ENCODE measurements around the gene HGFAC. TPM values are rescaled to one million over a fixed set of nuclear protein-coding genes. Genes with fewer than 3 reads are reported as not detected.

Gene HGFAC
- total RNA-seq, 1 experiment from 2014 or later: 0.37 TPM

DNA sequence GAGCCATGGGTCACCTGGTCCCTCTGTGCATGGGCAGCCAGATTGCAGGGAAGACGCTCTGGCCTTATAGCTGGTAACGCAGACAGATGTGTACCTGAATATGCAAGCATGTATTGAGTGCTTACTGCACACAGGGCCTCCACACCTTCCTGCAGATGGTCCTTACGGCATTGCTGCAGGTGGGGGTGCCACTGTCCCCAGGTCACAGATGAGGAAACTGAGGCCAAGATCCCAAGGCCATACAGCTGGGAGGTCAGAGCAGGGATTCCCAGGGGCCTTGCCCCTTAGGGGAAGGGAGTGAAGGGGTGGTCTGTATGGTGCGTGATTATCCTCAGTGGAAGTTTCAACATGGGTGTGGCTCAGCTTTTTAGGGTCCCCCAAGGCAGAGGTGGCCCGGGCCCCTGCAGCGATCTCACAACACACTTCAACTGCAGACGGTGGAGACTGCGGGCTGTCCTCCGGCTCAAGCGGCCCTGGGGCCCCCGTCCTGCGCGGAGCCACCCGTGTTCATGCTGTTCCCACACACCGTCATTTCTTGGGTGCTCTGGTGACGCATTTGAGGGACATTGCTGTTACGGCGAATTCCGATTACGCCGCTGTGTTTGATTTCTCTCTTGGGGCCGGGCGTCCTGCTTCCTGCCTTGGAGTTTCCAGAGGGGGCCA lies 29.5 kb downstream of the HGFAC start:
- Histone ChIP-seq H3K4ac (ENCODE audit: low read depth, low read length) (no peak overlapping the region), H2BK5ac (ENCODE audit: insufficient read length, low read length) (no peak overlapping the region), H4K8ac (replicated peaks; ENCODE audit: insufficient read length, low read depth, low read length) (no peak overlapping the region), H3K27ac (ENCODE audit: insufficient read length, low read depth, low read length) (no peak overlapping the region), H2AFZ (ENCODE audit: low read length) (no peak overlapping the region), H2AK5ac (ENCODE audit: insufficient read length, low read length) (no peak overlapping the region), H3K9me3 (ENCODE audit: control insufficient read depth, low read depth, low read length) (no peaks in the 10 kb centered on the region), H2BK120ac (ENCODE audit: low read depth, low read length, poor library complexity, severe bottlenecking) (no peak overlapping the region), H3K23ac (ENCODE audit: insufficient read length, low read depth, low read length) (no peak overlapping the region), H3K9ac (ENCODE audit: extremely low read depth, insufficient read length, low read length) (no peak overlapping the region), H2BK20ac (ENCODE audit: low read depth, low read length, poor library complexity, severe bottlenecking) (no peak overlapping the region), H4K91ac (ENCODE audit: insufficient read length, low read depth, low read length) (no peak overlapping the region), H3K56ac (ENCODE audit: insufficient read length, low read depth, low read length) (no peak overlapping the region), H3K27me3 (ENCODE audit: insufficient read depth, low read length) (peaks cover 3% of the 10 kb centered on the region; the same call in 1 of the 2 replicates), H4K5ac (ENCODE audit: insufficient read length, low read depth, low read length) (no peak overlapping the region), H3T11ph (ENCODE audit: low read length) (no peak overlapping the region), H3K4me1 (ENCODE audit: insufficient read depth, low read length) (no peaks in the 10 kb centered on the region), H3K14ac (ENCODE audit: insufficient read depth, low read length) (no peak overlapping the region), H3K79me1 (ENCODE audit: insufficient read depth, low read depth, low read length, poor library complexity, severe bottlenecking) (no peaks in the 10 kb centered on the region), H2BK15ac (ENCODE audit: low read depth, low read length) (0 out of 2 replicates have a peak overlapping the region, but pooled peaks have one; percentile 4), H3K23me2 (ENCODE audit: insufficient read length, low read depth, low read length, poor library complexity, severe bottlenecking) (no peaks in the 10 kb centered on the region), H4K20me1 (ENCODE audit: control insufficient read depth, insufficient read depth, insufficient read length) (no peaks in the 10 kb centered on the region), H2BK12ac (ENCODE audit: insufficient read length, low read depth, low read length) (no peak overlapping the region), H3K79me2 (ENCODE audit: insufficient read depth, low read length) (no peaks in the 10 kb centered on the region), H3K4me2 (ENCODE audit: insufficient read depth, insufficient read length, low read length) (no peak overlapping the region), H3K18ac (ENCODE audit: insufficient read length, low read depth, low read length) (no peak overlapping the region)
- no CpG with 5 or more reads among the region's 23 CpGs for WGBS (ENCODE audit: extremely low coverage, insufficient read length, low lambda C conversion rate)
- H3K27ac Mint-ChIP-seq: no peak overlapping the region; a peak in 1 of 7 replicates
- peaks cover 69% of the 10 kb centered on the region for H3K27me3 Mint-ChIP-seq (ENCODE audit: low read depth)
- peaks cover 4 to 6% of the 10 kb centered on the region in 2 experiments; a peak in 1 of 4 replicates for H3K4me1 Mint-ChIP-seq
- no peak for DNase-seq
- no peak overlapping the region for H3K4me3 Mint-ChIP-seq
- H3K9me3 Mint-ChIP-seq: no peaks in the 10 kb centered on the region
- no peaks in the 10 kb centered on the region for H3K36me3 Mint-ChIP-seq (ENCODE audit: insufficient read depth in 1 of 3, low read depth in 3 of 3)
- TF ChIP-seq, protein P1, sequence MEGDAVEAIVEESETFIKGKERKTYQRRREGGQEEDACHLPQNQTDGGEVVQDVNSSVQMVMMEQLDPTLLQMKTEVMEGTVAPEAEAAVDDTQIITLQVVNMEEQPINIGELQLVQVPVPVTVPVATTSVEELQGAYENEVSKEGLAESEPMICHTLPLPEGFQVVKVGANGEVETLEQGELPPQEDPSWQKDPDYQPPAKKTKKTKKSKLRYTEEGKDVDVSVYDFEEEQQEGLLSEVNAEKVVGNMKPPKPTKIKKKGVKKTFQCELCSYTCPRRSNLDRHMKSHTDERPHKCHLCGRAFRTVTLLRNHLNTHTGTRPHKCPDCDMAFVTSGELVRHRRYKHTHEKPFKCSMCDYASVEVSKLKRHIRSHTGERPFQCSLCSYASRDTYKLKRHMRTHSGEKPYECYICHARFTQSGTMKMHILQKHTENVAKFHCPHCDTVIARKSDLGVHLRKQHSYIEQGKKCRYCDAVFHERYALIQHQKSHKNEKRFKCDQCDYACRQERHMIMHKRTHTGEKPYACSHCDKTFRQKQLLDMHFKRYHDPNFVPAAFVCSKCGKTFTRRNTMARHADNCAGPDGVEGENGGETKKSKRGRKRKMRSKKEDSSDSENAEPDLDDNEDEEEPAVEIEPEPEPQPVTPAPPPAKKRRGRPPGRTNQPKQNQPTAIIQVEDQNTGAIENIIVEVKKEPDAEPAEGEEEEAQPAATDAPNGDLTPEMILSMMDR (conservative IDR thresholded peaks at IDR 0.05): no peak

Data from H9 (cell line).